ENCODE results near the gene FRMD5. TPM values are rescaled to one million over a fixed set of nuclear protein-coding genes. Genes with fewer than 3 reads are reported as not detected.

The FRMD5 gene
- total RNA-seq, 1 donor from 2014 or later, result 7.8 TPM

DNA sequence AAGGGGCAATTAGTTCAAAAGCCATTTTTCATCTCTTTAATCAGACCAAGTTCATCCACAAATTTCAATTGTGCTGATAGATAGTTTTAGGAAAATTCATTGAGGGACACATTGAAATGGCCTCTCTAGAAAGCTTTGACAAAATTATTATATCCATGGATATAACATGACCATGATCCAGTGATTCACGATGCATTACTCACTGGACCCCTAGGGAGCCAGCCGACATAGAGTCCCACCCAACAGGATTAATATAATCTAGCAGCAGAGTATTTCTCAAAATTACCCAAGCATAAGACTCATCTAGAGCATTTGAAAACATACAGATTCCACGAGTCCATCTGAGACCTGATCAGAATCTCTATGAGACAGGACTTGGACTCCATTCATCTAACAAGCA is 100.3 kb downstream of the FRMD5 start:
- no peaks in the 10 kb centered on the region for H3K36me3 Mint-ChIP-seq (ENCODE audit: insufficient read depth)
- no peak overlapping the region for H3K4me3 Mint-ChIP-seq (ENCODE audit: low read depth)
- TF ChIP-seq, protein P1, sequence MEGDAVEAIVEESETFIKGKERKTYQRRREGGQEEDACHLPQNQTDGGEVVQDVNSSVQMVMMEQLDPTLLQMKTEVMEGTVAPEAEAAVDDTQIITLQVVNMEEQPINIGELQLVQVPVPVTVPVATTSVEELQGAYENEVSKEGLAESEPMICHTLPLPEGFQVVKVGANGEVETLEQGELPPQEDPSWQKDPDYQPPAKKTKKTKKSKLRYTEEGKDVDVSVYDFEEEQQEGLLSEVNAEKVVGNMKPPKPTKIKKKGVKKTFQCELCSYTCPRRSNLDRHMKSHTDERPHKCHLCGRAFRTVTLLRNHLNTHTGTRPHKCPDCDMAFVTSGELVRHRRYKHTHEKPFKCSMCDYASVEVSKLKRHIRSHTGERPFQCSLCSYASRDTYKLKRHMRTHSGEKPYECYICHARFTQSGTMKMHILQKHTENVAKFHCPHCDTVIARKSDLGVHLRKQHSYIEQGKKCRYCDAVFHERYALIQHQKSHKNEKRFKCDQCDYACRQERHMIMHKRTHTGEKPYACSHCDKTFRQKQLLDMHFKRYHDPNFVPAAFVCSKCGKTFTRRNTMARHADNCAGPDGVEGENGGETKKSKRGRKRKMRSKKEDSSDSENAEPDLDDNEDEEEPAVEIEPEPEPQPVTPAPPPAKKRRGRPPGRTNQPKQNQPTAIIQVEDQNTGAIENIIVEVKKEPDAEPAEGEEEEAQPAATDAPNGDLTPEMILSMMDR (IDR thresholded peaks at IDR 0.05; ENCODE audit: unreplicated experiment), result no peak
- DNase-seq (ENCODE audit: low spot score, unreplicated experiment), result no peak
- H3K9me3 Mint-ChIP-seq (ENCODE audit: low read depth), result no peaks in the 10 kb centered on the region
- H3K27ac Mint-ChIP-seq, result no peak overlapping the region
- H3K4me1 Mint-ChIP-seq (ENCODE audit: low read depth), result peaks cover 15% of the 10 kb centered on the region
- no peaks in the 10 kb centered on the region for H3K27me3 Mint-ChIP-seq

DNA sequence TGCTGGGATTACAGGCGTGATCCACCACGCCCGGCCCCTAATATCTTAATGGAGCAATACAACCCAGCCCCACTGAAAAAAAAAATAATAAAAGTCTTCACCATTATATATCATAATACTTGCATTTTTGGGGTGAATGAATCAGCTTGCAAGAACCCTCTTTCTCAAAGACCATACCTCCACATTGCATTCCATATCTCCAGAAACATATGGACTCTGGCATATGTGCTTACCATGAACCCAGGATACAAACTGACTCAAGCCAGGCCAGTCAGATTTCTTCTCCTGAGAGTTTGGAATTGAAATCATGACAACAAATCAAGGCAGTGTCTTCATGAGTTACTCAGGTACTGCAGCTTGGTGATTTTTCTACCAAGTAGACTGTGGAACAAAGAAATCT is 101.2 kb downstream of the FRMD5 start:
- H3K4me3 Mint-ChIP-seq (ENCODE audit: low read depth), result no peak overlapping the region

DNA sequence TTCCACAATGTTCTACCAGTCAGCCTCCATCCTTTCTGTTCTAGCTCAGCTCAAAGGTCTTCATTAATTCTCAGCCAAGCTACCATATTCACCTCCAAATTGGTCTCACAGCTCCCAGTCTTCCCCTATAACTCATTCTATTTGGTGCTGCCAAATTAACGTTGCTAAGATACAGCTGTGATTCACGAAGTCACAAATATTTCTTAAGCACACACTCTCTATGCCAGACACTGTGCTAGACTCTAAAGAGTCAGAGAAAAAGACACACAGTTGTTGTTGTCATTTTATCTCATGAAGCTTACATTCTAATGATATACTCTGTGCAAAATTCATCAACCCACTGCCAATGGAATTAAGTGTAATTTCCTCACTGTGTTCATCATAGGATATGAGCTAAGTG is 102.8 kb downstream of the FRMD5 start:
- Mint-ChIP-seq H3K4me1 (ENCODE audit: low read depth) (peaks cover 15% of the 10 kb centered on the region), H3K36me3 (ENCODE audit: insufficient read depth) (no peaks in the 10 kb centered on the region), H3K27me3 (no peaks in the 10 kb centered on the region), H3K9me3 (ENCODE audit: low read depth) (no peaks in the 10 kb centered on the region), H3K27ac (no peak overlapping the region), H3K4me3 (ENCODE audit: low read depth) (no peak overlapping the region)
- TF ChIP-seq, protein P1 (IDR thresholded peaks at IDR 0.05; ENCODE audit: unreplicated experiment), result no peak
- DNase-seq (ENCODE audit: low spot score, unreplicated experiment), result no peak

More for the DNA sequence above, 101.2 kb downstream of the FRMD5 start:
- no peak for DNase-seq (ENCODE audit: low spot score, unreplicated experiment)
- TF ChIP-seq, protein P1 (IDR thresholded peaks at IDR 0.05; ENCODE audit: unreplicated experiment), result no peak
- H3K27me3 Mint-ChIP-seq, result no peaks in the 10 kb centered on the region
- H3K4me1 Mint-ChIP-seq (ENCODE audit: low read depth), result peaks cover 15% of the 10 kb centered on the region
- H3K36me3 Mint-ChIP-seq (ENCODE audit: insufficient read depth), result no peaks in the 10 kb centered on the region
- H3K9me3 Mint-ChIP-seq (ENCODE audit: low read depth), result no peaks in the 10 kb centered on the region
- H3K27ac Mint-ChIP-seq, result no peak overlapping the region

DNA sequence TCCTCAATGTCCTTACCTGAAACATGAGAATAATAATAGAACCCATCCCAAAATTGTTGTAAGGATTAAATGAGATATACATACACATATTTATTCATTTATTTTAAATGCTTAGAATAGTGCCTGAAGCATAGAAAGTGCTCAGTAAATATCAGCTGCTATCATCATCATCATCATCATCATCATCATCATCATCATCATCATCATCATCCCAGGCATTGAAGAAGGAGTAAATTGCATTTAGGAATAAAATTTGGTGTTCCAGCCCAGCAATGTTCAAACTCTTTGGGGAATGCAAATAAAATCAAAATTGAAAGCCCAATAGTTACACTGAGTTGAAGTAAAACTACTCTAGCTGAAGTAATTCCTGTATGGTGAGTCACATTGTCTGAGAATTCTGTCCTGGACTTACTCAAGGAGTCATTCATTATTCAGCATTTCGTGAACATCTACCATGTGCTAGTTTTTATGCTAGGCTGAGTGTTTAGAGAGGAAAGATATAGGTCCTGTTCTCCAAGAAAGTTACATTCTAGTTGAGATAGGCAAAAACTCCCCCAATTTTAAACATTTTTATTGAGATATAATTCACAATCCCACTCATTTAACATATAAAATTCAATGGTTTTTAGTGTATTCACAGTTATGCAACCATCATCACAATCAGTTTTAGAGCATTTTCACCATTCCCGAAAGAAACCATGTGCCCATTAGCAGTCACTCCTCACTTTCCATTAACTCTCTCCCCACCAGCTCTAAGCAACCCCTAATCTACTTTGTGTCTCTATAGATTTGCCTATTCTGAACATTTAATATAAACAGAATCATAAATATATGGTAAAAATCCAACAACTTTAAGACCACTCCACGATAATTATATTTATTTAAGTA is 107.2 kb downstream of the FRMD5 start:
- TF ChIP-seq, protein P1 (IDR thresholded peaks at IDR 0.05; ENCODE audit: unreplicated experiment), result no peak
- H3K9me3 Mint-ChIP-seq (ENCODE audit: low read depth), result no peaks in the 10 kb centered on the region
- no peaks in the 10 kb centered on the region for H3K36me3 Mint-ChIP-seq (ENCODE audit: insufficient read depth)
- no peak overlapping the region for H3K27ac Mint-ChIP-seq
- H3K4me1 Mint-ChIP-seq (ENCODE audit: low read depth), result peaks cover 9% of the 10 kb centered on the region
- DNase-seq (ENCODE audit: low spot score, unreplicated experiment), result no peak
- H3K4me3 Mint-ChIP-seq (ENCODE audit: low read depth), result no peak overlapping the region
- H3K27me3 Mint-ChIP-seq, result no peaks in the 10 kb centered on the region

DNA sequence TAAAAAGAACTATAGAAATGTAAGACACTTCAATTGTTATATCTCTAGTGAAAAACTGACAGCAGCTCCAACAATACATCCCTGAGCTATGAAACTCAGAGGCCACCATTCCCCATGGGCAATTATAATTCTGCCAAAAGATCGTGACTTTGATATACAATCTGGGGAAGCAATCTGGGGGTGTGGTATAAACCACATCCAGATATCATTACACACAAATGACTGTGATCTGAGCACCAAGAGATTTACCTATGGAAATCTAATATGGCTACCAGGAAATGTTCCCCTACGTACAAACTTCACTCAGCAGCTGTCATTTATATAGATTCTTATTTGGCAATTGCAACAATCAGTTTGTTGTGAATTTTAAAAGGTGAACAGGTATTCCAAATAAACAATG is 110.3 kb downstream of the FRMD5 start:
- H3K36me3 Mint-ChIP-seq (ENCODE audit: insufficient read depth), result no peaks in the 10 kb centered on the region

More for the DNA sequence above, 110.3 kb downstream of the FRMD5 start:
- Mint-ChIP-seq H3K27me3 (no peaks in the 10 kb centered on the region), H3K27ac (no peak overlapping the region), H3K4me3 (ENCODE audit: low read depth) (no peak overlapping the region), H3K9me3 (ENCODE audit: low read depth) (no peaks in the 10 kb centered on the region), H3K4me1 (ENCODE audit: low read depth) (peaks cover 12% of the 10 kb centered on the region)
- TF ChIP-seq, protein P1 (IDR thresholded peaks at IDR 0.05; ENCODE audit: unreplicated experiment), result no peak
- no peak for DNase-seq (ENCODE audit: low spot score, unreplicated experiment)
